ENCODE measurements around the gene TBC1D3B. TPM values are rescaled to one million over a fixed set of nuclear protein-coding genes. Genes with fewer than 3 reads are reported as not detected.
"Not testable (repeated sequence)": the region's sequence is repeated elsewhere in the genome, so short reads cannot be mapped to it uniquely, and the experiment has no call there.

Gene TBC1D3B
- 1 to 10 TPM in 1 of 4 donors, not detected in 3; 2.9 TPM for total RNA-seq

DNA sequence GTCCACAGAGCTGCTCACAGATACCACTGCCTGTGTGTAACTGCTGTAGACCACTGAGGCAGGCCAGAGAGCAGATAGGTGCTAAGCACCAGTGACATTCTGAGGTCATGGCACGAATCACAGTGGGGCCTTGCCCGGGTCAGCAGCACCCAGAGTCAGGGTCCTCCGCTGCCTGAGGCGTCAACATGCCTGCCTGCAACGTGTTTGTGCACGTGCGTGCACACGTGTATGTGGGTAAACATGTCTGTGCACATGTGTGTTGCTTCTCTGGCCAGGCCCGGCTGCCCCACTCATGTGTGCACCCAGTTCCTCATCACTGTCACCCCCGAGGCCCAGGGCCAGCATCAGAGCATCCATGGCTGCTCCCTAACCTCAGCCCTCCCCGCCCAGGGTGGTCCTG lies at the start of gene TBC1D3B:
TBC1D3B (minus strand) TSS at position 101 of the 400 bp plus-strand sequence. CDS start 1,586 bp downstream, outside the sequence.
- not testable (repeated sequence) for TF ChIP-seq CTCF (IDR thresholded peaks at IDR 0.05; ENCODE audit: low read depth)

- no peak for TF ChIP-seq CTCF (IDR thresholded peaks at IDR 0.05; ENCODE audit: low read depth)
Measured at GRCh38 chr17:36214918-36215317, 38.5 kb upstream of the TBC1D3B start.

DNA sequence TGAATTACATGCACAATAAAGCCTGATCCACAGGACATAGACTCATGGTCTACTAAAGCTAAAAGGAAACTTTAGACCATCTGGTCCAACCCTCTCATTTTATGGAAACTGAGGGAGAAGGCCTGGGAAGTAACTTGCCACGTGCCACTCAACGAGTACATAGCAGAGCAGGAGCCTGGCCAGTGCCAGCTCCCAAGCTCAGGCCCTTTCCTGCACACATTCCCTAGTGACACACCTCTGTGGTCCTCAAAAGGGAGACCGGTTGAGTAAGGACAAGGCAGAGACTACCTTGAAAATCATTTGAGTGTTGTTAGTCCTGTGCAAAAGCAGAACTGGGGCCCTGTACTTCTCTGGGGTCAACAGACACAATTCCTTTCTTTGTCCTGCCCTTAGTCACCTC lies 37.3 kb upstream of the TBC1D3B start:
- no peak for TF ChIP-seq CTCF (IDR thresholded peaks at IDR 0.05; ENCODE audit: low read depth)

- TF ChIP-seq CTCF (IDR thresholded peaks at IDR 0.05; ENCODE audit: low read depth) = no peak
Measured at GRCh38 chr17:36212966-36213365, 36.5 kb upstream of the TBC1D3B start.

GRCh38 chr17:36212272-36212605 lies 35.8 kb upstream of the TBC1D3B start:
- no peak for TF ChIP-seq CTCF (IDR thresholded peaks at IDR 0.05; ENCODE audit: low read depth)

DNA sequence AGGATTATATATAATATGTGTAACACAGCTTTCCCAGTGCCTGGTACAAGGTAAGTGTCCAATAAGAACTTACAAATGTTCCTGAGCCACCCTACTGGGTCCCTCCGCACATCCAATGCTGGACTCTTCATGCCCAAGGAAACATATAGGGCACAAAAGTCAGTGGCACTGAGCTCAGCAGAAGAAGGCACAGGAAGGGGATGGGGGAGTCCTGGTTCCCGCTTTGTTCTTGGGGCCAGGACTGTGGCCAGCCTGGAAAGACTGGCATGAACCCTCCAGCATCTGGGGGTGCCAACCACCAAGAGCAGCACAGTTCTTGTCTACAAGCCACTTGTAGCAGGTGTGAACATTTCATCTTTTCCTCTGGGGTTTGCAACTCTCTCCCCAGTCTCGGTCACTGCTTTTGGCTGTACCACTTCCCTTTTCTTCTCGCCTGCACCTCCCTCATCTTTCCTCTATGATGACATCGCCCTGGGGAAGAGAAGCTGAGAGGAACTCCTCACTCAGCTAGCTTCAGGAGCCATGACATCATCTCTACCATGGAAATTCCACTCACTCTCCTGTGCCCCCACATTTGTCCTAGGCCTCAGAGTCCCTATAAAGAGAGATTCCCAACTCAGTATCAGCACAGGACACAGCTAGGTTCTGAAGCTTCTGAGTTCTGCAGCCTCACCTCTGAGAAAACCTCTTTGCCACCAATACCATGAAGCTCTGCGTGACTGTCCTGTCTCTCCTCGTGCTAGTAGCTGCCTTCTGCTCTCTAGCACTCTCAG lies 34.2 kb upstream of the TBC1D3B start, which contains the start of gene CCL4L2:
CCL4L2 (plus strand) TSS at position 625 of the 773 bp plus-strand sequence.
- not testable (repeated sequence) for TF ChIP-seq CTCF (IDR thresholded peaks at IDR 0.05; ENCODE audit: low read depth)

DNA sequence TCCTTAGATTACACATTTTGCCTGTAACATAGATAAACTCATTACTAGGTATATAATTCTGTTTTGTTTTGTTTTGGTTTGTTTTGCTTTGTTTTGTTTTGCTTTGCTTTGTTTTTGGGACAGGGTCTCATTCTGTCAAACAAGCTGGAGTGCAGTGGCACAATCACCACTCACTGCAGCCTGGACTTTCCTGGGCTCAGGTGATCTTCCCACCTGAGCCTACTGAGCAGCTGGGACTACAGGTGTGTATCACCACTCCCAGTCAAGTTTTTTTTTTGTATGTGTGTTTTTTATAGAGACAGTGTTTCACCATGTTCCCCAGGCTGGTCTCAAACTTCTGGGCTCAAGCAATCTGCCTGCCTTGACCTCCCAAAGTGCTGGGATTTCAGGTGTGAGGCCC lies 33.1 kb upstream of the TBC1D3B start:
- no peak for TF ChIP-seq CTCF (IDR thresholded peaks at IDR 0.05; ENCODE audit: low read depth)
